NCI-H82 treated with DMSO at 0.1 percent for 48 hours (cell line): ENCODE results near the gene CYP27C1.

Experiments
- DNase-seq: peaks from one replicate; lab custom pipeline; 2025; ENCODE audit not compliant: unreplicated experiment; lab: John Stamatoyannopoulos, UW

CYP27C1 gene

GRCh38 chr2:127134833-127135830 is 85.0 kb downstream of the CYP27C1 start:
- no peak for DNase-seq

GRCh38 chr2:127134235-127134634 is 85.9 kb downstream of the CYP27C1 start:
- peak; percentile 64 for DNase-seq
